ENCODE measurements around the gene ATP2B2.

DNA sequence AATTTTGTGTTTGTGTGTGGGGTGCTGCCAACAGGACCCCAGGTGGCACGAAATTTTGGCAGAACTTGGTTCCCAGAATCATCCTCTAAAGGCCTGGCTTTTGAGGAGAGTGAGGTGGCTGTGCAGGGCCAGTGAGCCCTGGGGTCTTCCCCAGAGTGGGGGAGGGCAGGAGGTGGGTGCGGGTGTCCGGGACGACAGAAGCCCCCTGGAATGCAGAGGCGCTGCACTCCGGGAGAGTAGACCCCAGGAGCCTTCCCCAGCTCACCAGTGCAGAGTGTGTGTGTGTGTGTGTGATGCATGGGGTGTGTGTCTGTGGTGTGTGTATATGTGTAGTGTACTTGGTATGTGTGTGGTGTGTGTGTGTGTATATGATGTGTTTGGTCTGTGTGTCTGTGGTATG, 140.1 kb downstream of the ATP2B2 start:
- no peak for TF ChIP-seq EZH2 (IDR thresholded peaks at IDR 0.05; ENCODE audit: borderline replicate concordance)
- no peak for TF ChIP-seq CTCF (IDR thresholded peaks at IDR 0.05; ENCODE audit: poor library complexity)
- no peak for TF ChIP-seq EZH2phosphoT487 (IDR thresholded peaks at IDR 0.05; ENCODE audit: low read depth, severe bottlenecking, unreplicated experiment)
